8988T (cell line): ENCODE results near the gene PDSS2.
A peak's percentile ranks its signal among the peaks of the same experiment; 100 is the strongest.
"Not testable (repeated sequence)": the region's sequence is repeated elsewhere in the genome, so short reads cannot be mapped to it uniquely, and the experiment has no call there.

Source experiments
- DNase-seq: peaks from one replicate; pipeline ENCODE4 v3.0.0; 2011

Gene PDSS2, protein sequence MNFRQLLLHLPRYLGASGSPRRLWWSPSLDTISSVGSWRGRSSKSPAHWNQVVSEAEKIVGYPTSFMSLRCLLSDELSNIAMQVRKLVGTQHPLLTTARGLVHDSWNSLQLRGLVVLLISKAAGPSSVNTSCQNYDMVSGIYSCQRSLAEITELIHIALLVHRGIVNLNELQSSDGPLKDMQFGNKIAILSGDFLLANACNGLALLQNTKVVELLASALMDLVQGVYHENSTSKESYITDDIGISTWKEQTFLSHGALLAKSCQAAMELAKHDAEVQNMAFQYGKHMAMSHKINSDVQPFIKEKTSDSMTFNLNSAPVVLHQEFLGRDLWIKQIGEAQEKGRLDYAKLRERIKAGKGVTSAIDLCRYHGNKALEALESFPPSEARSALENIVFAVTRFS

DNA sequence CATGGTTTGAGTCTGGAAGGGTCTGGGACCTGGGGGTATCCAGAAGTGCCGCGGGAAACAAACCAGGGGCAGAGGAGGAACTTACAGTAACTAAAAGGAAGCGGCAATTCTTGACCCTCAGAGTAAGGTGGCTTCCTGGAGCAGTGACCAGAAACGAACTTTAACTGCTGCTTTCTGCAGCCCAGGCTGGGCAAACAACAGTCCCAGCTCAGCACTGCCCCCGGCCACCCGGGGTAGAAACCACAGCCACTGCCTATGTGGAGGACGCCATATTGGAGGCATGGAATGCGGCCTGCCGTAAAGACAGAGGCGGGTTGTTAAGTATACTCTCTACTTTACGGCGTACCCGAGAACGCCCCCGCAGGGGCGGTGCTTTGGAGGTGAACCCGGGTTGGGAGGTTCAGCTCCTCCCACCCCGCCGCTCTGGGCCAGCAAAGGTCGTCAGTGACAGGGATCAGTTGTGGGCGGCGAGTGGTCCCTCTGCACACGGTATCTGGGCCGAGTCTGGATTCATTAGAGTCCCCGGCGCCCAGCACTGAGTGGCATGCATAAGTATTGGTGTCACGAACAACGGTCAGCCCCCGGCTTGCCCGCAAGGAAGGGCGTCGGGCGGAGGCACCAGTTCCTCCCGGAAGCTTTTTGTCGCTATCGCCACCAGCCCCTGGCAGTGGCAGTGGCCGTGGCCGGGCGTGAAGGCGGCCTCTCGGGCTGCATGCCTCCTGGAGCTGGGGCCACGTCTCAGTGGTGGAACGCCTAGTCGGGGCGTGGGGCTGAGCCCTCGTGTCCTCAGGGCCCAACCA, at the start of gene PDSS2:
Gene PDSS2 (minus strand): TSS at position 282 of the 800 bp plus-strand sequence. CDS start 279 bp downstream, at position 3.
- DNase-seq, result peak; percentile 68

- no peak for DNase-seq
Measured at GRCh38 chr6:107506145-107506544, 46.8 kb upstream of the PDSS2 start.

- DNase-seq, result no peak
Measured at GRCh38 chr6:107504270-107505026, 45.1 kb upstream of the PDSS2 start.

DNA sequence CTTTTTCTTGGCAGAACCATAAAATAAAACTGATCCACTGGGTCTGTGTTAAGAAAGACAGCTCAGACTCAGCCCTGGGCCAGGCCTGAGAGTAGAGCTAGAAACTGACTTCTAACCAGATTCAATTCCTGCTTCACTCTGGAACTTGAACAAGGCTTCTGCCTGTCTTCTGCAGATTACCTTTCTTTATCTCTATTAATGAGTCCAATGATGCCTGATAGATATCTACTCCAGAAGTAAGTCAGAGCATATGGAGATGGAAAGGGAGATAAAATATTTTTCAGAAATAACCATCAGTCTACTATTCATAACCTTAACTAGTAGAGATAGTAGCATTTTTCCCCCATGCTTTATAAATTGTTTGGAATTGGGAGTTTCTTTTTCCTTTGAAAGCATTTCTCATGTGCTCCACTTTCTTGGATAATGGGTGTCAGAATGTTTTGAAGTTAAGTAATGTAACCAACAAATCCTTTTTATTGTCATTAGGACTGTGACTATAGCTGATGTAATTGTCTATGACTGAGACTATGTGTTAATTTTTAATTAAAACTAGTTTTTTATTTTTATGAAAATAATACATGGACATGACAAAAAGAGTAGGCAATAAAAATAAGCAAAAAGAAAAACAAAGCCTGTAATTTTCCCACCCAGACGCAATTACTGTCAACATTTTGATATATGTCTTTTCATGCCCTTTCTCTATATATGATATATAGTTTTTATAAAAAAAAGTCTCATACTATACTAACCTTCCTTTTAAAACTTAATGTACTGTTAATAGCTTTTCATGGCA, 37.7 kb upstream of the PDSS2 start:
- no peak for DNase-seq

GRCh38 chr6:107495971-107496370, 36.6 kb upstream of the PDSS2 start:
- DNase-seq, result no peak

DNA sequence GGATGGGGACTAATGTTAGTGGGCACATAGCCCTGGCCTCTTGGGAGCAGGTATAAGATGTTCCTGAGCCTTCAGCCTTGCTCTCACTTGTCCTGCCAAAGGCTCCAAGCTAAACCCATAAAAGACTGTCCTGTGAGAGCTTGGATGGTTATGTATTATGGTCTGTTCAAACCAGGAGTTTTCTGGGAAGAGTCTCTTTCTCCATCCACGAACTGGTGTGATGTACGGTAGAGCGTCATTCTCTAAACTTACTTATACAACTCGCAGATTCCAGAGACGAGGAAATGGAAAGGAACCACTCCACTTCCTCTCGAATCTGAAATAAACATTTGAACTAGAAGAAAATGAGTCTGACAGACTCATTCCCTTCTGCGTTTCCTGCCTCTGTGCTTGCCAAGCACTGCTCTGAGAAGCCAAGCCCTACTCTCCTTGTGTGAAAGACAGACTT, 35.9 kb upstream of the PDSS2 start:
- DNase-seq, result no peak

- DNase-seq, result no peak
Measured at GRCh38 chr6:107493158-107494057, 34.0 kb upstream of the PDSS2 start.

- DNase-seq, result no peak
Measured at GRCh38 chr6:107491760-107492660, 32.6 kb upstream of the PDSS2 start.

DNA sequence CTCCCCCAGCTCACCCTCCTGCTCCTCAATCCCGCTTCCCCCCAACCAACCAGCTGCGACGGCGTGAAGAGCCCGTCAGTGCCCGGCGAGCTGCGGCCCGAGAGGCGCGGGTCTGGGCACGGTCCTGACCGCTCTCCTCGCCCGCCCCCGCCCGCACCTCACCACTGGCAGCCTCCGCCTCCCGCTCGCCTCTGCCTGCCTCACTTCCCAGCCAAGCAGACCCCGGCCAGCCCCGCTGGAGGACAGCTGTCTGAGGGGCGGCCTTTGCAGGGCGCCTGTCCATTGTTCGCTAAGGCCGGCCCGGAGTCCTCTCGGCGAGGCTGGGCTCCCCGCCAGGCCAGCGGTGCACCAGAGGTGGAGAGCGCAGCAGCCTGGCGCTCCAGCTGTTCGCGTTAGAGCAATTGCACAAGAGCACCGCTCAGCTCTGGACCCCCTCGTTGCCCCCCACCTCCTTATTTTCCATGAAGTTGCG, 31.8 kb upstream of the PDSS2 start:
- peak; percentile 30 for DNase-seq

DNA sequence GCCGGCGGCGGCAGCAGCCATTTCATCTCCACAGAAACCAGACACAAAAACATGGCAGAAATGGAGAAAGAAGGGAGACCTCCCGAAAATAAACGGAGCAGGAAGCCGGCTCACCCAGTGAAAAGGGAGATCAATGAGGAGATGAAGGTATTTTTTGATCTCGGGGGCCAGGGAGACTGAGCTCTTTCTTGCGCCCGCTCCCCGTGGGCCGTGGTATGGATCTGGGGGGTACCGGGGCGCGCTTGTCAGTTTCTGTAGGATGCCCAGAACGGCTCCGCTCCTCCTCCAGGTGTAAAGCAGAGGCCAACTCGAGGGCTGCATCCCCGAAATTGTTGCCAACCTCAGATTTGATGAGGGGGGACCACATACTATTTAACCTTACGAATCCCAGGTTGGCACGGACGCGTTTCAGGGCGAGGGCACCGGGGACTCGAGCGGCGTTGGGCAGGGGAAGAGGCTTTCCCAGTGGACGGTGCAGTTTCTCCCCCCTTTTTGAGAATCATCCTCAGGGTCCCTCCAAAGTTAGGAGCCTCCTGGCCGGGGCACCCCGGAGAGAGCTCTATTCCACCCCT, 31.3 kb upstream of the PDSS2 start:
- DNase-seq, result no peak

DNA sequence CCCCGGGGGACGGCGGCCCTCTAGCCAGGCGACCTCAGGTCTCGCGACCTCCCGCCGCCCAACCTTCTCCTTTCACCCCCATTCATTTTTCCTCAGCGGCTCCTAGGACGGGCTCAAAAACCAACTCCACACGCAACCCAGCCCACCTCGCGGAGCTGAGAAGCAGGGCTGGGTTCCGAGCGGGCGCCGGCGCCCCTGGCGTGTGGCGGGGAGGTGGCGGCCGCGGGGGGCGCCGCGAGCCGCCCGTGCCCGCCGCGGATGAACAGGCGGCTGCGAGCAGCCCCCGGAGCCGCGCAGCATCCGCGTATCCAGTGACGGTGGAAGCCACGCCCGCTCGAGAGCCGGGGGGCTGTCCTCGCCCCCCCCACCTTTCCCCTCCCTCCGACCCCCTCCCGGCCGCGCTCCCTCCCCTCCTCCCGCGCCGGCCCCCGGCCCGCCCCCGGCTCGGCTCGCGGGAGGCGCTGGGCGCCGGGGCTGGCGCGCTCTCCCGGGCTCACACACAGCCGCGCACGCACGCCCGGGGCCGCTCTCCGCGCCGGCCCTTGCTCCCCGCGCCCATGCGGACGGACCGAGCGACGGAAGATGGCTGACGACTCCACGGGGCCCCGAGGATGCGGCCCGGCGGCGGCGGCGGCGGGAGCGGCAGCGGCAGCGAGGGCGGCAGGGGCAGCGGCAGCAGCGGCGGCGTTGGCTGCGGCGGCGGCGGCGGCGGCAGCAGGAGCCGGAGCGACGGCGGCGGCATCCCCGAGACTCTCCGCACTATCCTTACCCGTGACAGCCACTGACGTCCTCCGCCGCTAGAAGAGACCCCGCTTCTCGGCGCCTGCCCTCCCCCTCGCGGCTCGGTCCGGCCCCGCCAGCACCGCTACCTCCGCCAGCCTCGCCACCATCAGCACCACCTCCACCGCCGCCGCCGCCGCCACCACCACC, 30.5 kb upstream of the PDSS2 start, which contains the start of gene SOBP:
Gene SOBP (plus strand): TSS at position 482 of the 930 bp plus-strand sequence. CDS start 500 bp downstream, outside the sequence.
- DNase-seq, result peak; percentile 64

- DNase-seq, result peak; percentile 85
Measured at GRCh38 chr6:107488875-107489635, 29.7 kb upstream of the PDSS2 start.

DNA sequence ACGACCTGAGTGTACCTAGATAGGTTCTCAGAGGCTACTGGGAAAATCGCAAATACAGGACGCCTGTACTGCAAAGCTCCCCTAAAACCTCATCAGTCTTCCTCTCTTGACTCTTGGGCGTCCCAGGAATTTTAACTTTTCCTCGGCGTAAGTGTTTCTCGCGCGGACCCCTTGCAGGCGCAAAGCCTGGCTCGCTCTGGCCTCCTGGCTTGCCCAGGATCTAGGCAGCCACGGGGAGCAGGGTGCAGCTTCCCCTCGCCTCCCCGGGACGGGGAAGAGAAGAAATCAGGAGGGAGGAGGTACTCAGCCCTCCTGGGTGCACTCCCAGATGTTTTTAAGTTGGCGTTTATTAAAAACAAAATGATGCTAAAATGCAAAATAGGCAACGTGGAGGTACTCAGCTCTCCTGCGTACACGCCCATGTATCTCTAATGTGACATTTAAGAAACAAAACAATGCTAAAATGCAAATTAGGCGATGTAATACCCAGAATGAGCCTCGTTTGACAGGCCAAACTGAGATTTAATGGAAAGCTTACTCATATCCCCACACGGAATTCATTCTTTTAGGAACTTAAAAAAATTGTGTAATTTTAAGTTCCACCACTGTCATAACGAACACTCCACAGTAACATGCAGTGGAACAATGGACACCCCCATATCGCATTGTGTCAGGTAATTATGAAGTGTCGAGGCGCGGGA, 29.0 kb upstream of the PDSS2 start:
- DNase-seq, result no peak

DNA sequence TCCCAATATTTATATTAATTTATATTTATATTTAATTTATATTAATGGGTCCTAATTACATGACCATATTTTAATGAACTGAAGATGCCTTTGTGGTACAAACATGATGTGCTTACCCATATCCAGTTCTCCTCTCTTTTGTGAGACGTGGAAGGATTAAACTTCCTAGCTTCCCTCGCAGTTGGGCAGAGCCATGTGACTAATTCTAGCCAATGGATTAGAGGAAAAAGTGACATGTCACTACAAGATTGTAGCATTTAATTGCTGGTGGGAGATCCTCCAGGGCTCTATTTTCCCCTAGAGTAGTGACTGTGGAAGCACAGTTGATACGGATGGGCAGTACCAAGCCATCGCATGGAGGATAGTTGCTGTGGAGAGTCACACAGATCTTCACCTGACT, 25.8 kb upstream of the PDSS2 start:
- DNase-seq, result no peak

DNA sequence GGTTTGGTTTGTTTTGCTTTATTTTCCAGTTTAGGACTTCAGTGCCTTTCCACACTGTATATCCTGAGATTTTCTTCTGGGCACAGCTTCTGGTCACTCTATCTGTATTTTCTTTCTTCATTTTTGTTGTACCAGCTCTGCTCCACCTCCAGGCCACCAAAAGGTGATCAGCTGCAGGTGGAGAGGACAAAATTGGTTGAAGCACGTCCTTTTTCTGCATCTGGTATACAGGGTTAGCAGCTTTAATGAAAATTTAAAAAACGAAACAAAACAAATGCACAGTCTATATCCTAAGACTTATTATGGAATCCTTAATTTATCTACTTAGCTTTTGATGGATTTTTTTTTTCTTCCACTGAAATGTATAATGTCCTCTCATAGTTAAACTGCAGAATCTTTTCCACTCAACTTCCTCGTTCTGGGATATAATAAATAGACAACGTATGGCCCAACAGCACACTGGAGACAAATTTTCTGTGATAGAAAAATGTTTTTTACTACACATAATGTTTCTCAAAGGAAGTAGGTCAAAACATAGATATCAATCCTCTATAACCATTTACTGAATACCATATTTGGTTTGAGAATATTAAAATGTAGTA, 19.8 kb upstream of the PDSS2 start:
- no peak for DNase-seq

GRCh38 chr6:107475826-107476225, 16.5 kb upstream of the PDSS2 start:
- DNase-seq, result not testable (repeated sequence)
